IPS DF 6.9 (cell line): ENCODE data around the gene SPHKAP.

ENCODE experiments used
- DNase-seq: peaks from one replicate; pipeline ENCODE4 v3.0.0-alpha.2; 2013; ENCODE audit warnings: low read depth, low spot score
- H3K27ac ChIP-seq: one replicate; pipeline ENCODE4 v1.5.1; 2013; ENCODE audit warnings: low read length, control low read depth
- H3K27me3 ChIP-seq: 2 replicates; pipeline ENCODE4 v1.6.1; 2013; ENCODE audit warnings: mild to moderate bottlenecking, low read length; ENCODE audit not compliant: control insufficient read depth, insufficient read depth
- H3K36me3 ChIP-seq: 2 replicates; pipeline ENCODE4 v1.6.1; 2013; ENCODE audit warnings: low read length; ENCODE audit not compliant: control insufficient read depth, insufficient read depth
- H3K4me1 ChIP-seq: 2 replicates; pipeline ENCODE4 v1.6.1; 2013; ENCODE audit warnings: low read length; ENCODE audit not compliant: control insufficient read depth, insufficient read depth
- H3K4me3 ChIP-seq: 2 replicates; pipeline ENCODE4 v1.5.1; 2013; ENCODE audit warnings: mild to moderate bottlenecking, low read length
- H3K9me3 ChIP-seq: 2 replicates; pipeline ENCODE4 v1.6.1; 2013; ENCODE audit warnings: low read length, inconsistent platforms; ENCODE audit not compliant: control insufficient read depth, insufficient read depth
- WGBS: extraction: QIAGEN DNeasy Blood & Tissue Kit; methylation state at CpG from one replicate; pipeline ENCODE4 v1.1.7; 2013; ENCODE audit warnings: mixed read lengths, missing lambda C conversion rate; ENCODE audit not compliant: insufficient read length, insufficient coverage; 5-methylcytosine and 5-hydroxymethylcytosine counted together

SPHKAP gene

GRCh38 chr2:228144961-228145360 lies 36.5 kb downstream of the SPHKAP start:
- Histone ChIP-seq H3K36me3 (no peaks in the 10 kb centered on the region), H3K4me1 (no peaks in the 10 kb centered on the region), H3K9me3 (no peaks in the 10 kb centered on the region), H3K27me3 (no peaks in the 10 kb centered on the region), H3K4me3 (no peak overlapping the region), H3K27ac (no peak overlapping the region)
- DNase-seq = no peak
- no CpG with 5 or more reads among the region's 4 CpGs for WGBS

DNA sequence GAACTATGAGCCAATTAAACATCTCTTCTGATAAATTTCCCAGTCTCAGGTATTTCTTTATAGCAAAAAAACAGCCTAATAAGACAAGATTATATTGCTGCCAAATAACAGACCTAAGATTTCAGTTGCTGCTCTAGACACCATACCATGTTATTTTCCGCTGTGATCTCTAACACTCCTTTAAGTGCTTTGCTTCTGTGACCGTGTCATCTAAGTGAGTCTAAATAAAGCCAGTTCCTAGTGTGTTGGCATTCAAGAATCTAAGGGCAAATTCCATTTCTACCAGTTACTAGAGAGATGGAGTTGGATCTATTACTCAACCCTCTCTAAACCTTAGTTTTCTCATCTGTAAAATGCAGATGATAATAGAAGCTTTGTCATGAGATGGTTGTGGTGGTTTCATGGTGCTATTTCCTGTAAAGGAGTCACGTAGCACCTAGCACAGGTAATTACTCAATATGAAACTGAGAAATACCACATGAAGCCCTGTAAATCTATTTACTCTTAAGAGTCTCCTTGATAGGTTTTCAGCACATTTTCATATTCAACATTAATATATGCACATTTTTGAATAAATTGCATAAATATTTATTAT lies 40.5 kb downstream of the SPHKAP start:
- Histone ChIP-seq H3K4me3 (no peak overlapping the region), H3K4me1 (no peaks in the 10 kb centered on the region), H3K27me3 (no peaks in the 10 kb centered on the region), H3K9me3 (no peaks in the 10 kb centered on the region), H3K27ac (no peak overlapping the region), H3K36me3 (no peaks in the 10 kb centered on the region)
- no CpG with 5 or more reads among the region's 3 CpGs for whole genome bisulfite sequencing
- no peak for DNase-seq

- no peak for DNase-seq
- H3K9me3 ChIP-seq = no peaks in the 10 kb centered on the region
- H3K4me1 ChIP-seq = no peaks in the 10 kb centered on the region
- H3K27me3 ChIP-seq = no peaks in the 10 kb centered on the region
- no peaks in the 10 kb centered on the region for H3K36me3 ChIP-seq
- H3K27ac ChIP-seq = no peak overlapping the region
- no peak overlapping the region for H3K4me3 ChIP-seq
- no CpG with 5 or more reads among the region's 3 CpGs for WGBS
These were observed 45.5 kb downstream of the SPHKAP start for GRCh38 chr2:228136027-228136426.

GRCh38 chr2:228135300-228135699 lies 46.2 kb downstream of the SPHKAP start:
- Histone ChIP-seq H3K27me3 (no peaks in the 10 kb centered on the region), H3K4me3 (no peak overlapping the region), H3K9me3 (no peaks in the 10 kb centered on the region), H3K4me1 (no peaks in the 10 kb centered on the region), H3K27ac (no peak overlapping the region), H3K36me3 (no peaks in the 10 kb centered on the region)
- no CpG with 5 or more reads among the region's 2 CpGs for WGBS
- DNase-seq = no peak

DNA sequence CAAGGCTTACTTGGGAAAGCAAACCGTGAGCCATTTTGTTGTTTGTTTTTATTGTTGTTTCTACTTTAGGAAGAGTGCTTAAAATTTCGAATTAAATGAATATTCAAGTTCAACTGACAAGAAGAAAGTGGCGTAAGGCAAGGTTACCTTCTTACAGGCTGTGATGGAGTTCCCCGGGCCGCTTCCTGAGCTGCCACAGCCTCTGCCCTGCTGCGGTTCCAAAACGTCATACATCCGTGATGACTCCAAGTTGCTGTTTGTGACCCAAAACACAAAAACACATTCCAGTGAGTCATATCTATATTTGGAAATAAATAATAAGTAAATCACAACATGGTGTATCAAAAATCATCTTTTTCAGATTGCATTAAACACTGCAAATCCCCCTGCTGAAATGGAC lies 49.7 kb downstream of the SPHKAP start:
- no peak overlapping the region for H3K4me3 ChIP-seq
- no peaks in the 10 kb centered on the region for H3K27me3 ChIP-seq
- DNase-seq = no peak
- H3K4me1 ChIP-seq = no peaks in the 10 kb centered on the region
- H3K36me3 ChIP-seq = no peaks in the 10 kb centered on the region
- no CpG with 5 or more reads among the region's 8 CpGs for WGBS
- H3K9me3 ChIP-seq = no peaks in the 10 kb centered on the region
- no peak overlapping the region for H3K27ac ChIP-seq

GRCh38 chr2:228126401-228126800 lies 55.1 kb downstream of the SPHKAP start:
- no CpG with 5 or more reads among the region's 1 CpG for WGBS
- Histone ChIP-seq H3K36me3 (no peaks in the 10 kb centered on the region), H3K4me1 (no peaks in the 10 kb centered on the region), H3K4me3 (no peak overlapping the region), H3K9me3 (no peaks in the 10 kb centered on the region), H3K27ac (no peak overlapping the region), H3K27me3 (no peaks in the 10 kb centered on the region)
- no peak for DNase-seq

GRCh38 chr2:228118940-228119339 lies 62.5 kb downstream of the SPHKAP start:
- Histone ChIP-seq H3K9me3 (no peaks in the 10 kb centered on the region), H3K27me3 (no peaks in the 10 kb centered on the region), H3K27ac (no peak overlapping the region), H3K36me3 (no peaks in the 10 kb centered on the region), H3K4me3 (no peak overlapping the region), H3K4me1 (no peaks in the 10 kb centered on the region)
- no peak for DNase-seq
- no CpG with 5 or more reads among the region's 2 CpGs for WGBS

DNA sequence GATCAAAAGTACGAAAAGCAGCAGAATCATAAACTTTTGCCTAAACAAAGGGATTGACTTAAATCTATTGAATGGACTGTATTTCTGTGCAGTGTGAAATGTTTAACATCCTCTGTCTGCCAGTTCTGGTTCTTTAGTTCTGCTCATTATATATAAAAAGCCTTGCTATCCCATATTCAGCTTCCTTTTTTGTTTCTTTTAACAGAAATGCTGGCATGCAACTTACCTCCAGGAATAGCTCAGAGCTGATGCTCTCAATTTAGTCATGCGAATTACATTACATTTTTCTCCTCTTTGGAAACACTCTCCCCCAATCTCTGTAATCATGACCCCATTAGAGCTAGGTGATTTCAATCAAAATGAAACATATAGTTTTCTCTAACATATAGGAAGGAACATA lies 73.6 kb downstream of the SPHKAP start:
- Histone ChIP-seq H3K27ac (no peak overlapping the region), H3K36me3 (no peaks in the 10 kb centered on the region), H3K27me3 (no peaks in the 10 kb centered on the region), H3K4me3 (no peak overlapping the region), H3K9me3 (no peaks in the 10 kb centered on the region), H3K4me1 (no peaks in the 10 kb centered on the region)
- no CpG with 5 or more reads among the region's 2 CpGs for WGBS
- no peak for DNase-seq

- no peaks in the 10 kb centered on the region for H3K9me3 ChIP-seq
- H3K4me3 ChIP-seq = no peak overlapping the region
- WGBS = no CpG with 5 or more reads among the region's 8 CpGs
- H3K4me1 ChIP-seq = no peaks in the 10 kb centered on the region
- DNase-seq = no peak
- H3K36me3 ChIP-seq = no peaks in the 10 kb centered on the region
- H3K27me3 ChIP-seq = no peaks in the 10 kb centered on the region
- H3K27ac ChIP-seq = no peak overlapping the region
These were observed 75.8 kb downstream of the SPHKAP start for GRCh38 chr2:228105526-228106250.

- WGBS = no CpG with 5 or more reads among the region's 2 CpGs
- no peaks in the 10 kb centered on the region for H3K4me1 ChIP-seq
These were observed 77.3 kb downstream of the SPHKAP start for GRCh38 chr2:228104215-228104614.

GRCh38 chr2:228103379-228103778 lies 78.1 kb downstream of the SPHKAP start:
- H3K27ac ChIP-seq = no peak overlapping the region
- WGBS = no CpG with 5 or more reads among the region's 5 CpGs
- no peak overlapping the region for H3K4me3 ChIP-seq
- H3K4me1 ChIP-seq = no peaks in the 10 kb centered on the region
- no peaks in the 10 kb centered on the region for H3K27me3 ChIP-seq
- DNase-seq = no peak
- no peaks in the 10 kb centered on the region for H3K36me3 ChIP-seq
- no peaks in the 10 kb centered on the region for H3K9me3 ChIP-seq

More at GRCh38 chr2:228104215-228104614, 77.3 kb downstream of the SPHKAP start:
- no peak for DNase-seq
- Histone ChIP-seq H3K27me3 (no peaks in the 10 kb centered on the region), H3K4me3 (no peak overlapping the region), H3K27ac (no peak overlapping the region), H3K9me3 (no peaks in the 10 kb centered on the region), H3K36me3 (no peaks in the 10 kb centered on the region)
